22Rv1 (cell line): ENCODE measurements around the gene ZNF396.

Source experiments
- H3K27ac ChIP-seq: fragments of 450-650 bp; 2 replicates; pipeline ENCODE4 v1.5.1; 2017
- ZFX ChIP-seq: fragments of 450-650 bp; IDR thresholded peaks from 2 replicates; pipeline ENCODE4 v1.6.1; 2017; ENCODE audit warnings: antibody characterized with exemption, borderline replicate concordance
- TF ChIP-seq, protein P1 (sequence below): fragments of 450-650 bp; IDR thresholded peaks from 2 replicates; pipeline ENCODE4 v1.5.1; 2017; ENCODE audit warnings: mild to moderate bottlenecking

ZNF396 gene

DNA sequence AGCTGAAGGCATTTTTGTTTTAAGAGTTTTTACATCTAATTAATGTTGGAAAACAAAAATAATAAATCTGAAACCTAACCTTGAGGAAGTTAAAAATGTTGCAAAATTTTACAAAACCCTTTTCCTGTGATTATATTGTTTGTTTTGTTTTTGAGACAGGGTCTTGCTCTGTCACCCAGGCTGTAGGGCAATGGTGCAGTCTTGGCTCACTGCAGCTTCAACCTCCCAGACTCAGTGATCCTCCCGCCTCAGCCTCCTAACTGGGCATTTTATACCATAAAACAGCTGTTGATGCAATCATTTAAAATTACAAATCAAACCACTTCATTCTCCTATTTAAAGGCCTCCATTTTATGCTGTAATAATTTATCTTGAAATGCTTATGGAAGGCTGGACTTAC is 31.2 kb downstream of the ZNF396 start:
- TF ChIP-seq, protein P1, sequence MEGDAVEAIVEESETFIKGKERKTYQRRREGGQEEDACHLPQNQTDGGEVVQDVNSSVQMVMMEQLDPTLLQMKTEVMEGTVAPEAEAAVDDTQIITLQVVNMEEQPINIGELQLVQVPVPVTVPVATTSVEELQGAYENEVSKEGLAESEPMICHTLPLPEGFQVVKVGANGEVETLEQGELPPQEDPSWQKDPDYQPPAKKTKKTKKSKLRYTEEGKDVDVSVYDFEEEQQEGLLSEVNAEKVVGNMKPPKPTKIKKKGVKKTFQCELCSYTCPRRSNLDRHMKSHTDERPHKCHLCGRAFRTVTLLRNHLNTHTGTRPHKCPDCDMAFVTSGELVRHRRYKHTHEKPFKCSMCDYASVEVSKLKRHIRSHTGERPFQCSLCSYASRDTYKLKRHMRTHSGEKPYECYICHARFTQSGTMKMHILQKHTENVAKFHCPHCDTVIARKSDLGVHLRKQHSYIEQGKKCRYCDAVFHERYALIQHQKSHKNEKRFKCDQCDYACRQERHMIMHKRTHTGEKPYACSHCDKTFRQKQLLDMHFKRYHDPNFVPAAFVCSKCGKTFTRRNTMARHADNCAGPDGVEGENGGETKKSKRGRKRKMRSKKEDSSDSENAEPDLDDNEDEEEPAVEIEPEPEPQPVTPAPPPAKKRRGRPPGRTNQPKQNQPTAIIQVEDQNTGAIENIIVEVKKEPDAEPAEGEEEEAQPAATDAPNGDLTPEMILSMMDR: no peak
- TF ChIP-seq ZFX: no peak
- H3K27ac ChIP-seq: peak overlapping the region; percentile 99

GRCh38 chr18:35345460-35345921 is 31.6 kb downstream of the ZNF396 start:
- no peak for TF ChIP-seq ZFX
- TF ChIP-seq, protein P1: no peak
- H3K27ac ChIP-seq: peak overlapping the region; percentile 99

DNA sequence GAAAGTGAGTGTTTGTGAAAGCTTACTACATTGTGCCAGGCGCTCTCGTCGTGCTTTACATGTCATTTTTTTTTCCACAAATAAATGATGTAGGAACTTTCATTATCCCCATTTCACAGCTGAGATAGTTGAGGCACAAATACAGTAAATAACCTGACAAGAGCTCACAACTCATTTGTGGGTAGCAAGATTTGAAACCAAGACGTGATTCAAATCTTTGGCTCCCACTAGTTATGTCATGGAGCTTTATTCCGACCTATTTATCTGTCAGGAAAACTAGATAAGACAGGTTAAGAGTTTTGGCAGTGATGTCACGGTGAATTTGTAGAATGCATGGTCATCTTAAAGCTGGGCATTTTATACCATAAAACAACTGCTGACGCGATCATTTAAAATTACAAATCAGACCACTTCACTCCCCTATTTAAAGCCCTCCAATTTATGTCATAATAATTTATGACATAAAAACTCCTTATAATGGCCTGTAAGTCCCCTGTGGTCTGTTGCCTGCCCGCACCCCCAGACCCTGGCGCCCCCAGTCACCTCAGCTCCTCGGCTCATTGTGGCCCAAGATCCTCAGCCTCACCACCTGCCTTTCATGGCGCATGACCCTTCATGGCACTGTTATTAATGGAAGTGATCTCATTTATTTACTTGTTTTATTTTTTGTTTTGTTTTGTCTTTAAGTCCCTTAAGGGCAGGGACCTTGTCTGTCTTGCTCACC is 32.2 kb downstream of the ZNF396 start:
- no peak for TF ChIP-seq ZFX
- TF ChIP-seq, protein P1: no peak

DNA sequence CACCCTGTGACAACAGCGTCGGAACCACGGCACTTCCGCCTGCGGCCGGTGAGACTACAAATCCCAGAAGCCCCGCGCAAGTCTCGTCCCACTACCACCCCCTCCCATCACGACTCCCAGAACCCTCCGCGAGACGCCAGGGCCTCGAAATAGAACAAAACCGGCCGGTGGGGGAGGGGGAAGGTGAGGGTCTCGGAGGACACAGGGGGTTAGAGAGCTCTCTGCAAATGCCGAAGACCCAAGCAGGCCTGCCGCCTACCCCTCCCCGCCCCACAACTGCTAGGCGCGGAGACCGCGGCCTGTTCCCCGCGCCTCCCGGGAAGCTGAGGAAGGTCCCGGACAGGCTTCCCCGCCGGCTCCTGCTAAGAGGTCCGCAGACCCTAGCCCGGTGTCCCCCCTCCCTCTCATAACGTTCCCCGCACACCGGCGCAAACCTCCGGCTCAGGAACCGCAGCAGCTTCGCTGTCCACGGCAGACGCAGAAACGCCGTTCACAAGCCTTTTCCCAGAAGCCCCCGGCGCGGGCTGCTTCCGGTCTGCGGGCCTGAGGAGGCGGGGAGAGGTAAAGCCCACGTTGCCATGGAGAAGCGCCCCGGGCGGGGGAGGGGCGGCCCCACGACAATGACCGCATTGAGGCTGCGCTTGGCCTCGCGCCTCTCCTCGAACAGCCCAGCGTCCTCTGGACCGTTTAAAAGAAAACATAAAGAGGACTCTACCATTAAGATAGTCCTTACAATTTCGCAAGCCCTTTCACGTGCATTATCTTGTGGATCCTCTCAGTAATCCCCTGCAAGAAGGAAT is 33.0 kb downstream of the ZNF396 start, which contains the start of gene ZNF24:
Gene ZNF24, minus strand, starts transcription at position 485 of the 800 bp plus-strand sequence. CDS start 3,770 bp downstream, outside the sequence.
- TF ChIP-seq ZFX: no peak
- TF ChIP-seq, protein P1: no peak
- peak within 1 kb of the TSS; percentile 99 for H3K27ac ChIP-seq

More for the DNA sequence above, 32.2 kb downstream of the ZNF396 start:
- peak overlapping the region; percentile 99 for H3K27ac ChIP-seq

- TF ChIP-seq ZFX: no peak
- TF ChIP-seq, protein P1: no peak
- peak overlapping the region; percentile 99 for H3K27ac ChIP-seq
Measured at GRCh38 chr18:35343488-35343935, 33.6 kb downstream of the ZNF396 start.

- TF ChIP-seq, protein P1: no peak
- TF ChIP-seq ZFX: no peak
- H3K27ac ChIP-seq: no peak overlapping the region
Measured at GRCh38 chr18:35337286-35337685, 39.9 kb downstream of the ZNF396 start.

GRCh38 chr18:35335866-35336265 is 41.3 kb downstream of the ZNF396 start:
- H3K27ac ChIP-seq: no peak overlapping the region
- TF ChIP-seq ZFX: no peak
- TF ChIP-seq, protein P1: no peak
